ENCODE results near the gene CSRNP3.

DNA sequence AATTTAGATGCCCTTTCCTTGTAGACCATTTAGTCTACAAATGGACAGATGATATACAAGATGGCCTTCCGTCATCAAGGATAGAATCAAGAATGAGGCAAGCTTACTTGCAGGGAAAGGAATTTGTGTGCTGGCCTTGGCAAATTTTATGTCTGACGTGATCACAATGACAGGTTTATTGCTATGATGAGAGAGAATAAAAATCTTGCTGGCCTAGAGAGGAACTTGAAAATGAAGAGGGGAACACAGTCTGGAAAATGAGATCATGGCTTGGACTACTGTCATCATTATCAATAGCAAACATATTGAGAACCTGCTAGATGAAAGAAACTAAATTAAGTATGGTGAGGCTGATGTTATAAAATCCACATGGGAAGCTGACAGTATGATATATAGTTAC lies 66.0 kb downstream of the CSRNP3 start:
- TF ChIP-seq POLR2A (IDR thresholded peaks at IDR 0.05; ENCODE audit: low read depth, low read length): no peak
- TF ChIP-seq POLR2AphosphoS5 (IDR thresholded peaks at IDR 0.05; ENCODE audit: low read depth, low read length): no peak
